A673 (cell line): ENCODE results near the gene ALDH8A1.

Source experiments
- EZH2 ChIP-seq: fragments of 200-600 bp; sonication (generic); IDR thresholded peaks from 2 replicates; pipeline ENCODE4 v1.6.1; 2017; ENCODE audit warnings: borderline replicate concordance, low read depth, mild to moderate bottlenecking, mixed read lengths, antibody characterized with exemption, low read length; ENCODE audit not compliant: poor library complexity, severe bottlenecking
- TF ChIP-seq, protein P1 (sequence below): fragments of 300-800, 200-600 bp; sonication (generic); conservative IDR thresholded peaks from 2 replicates; pipeline ENCODE4 v1.5.1; 2017; ENCODE audit warnings: low read depth, mild to moderate bottlenecking, antibody characterized with exemption, low read length, moderate library complexity, mixed read lengths

DNA sequence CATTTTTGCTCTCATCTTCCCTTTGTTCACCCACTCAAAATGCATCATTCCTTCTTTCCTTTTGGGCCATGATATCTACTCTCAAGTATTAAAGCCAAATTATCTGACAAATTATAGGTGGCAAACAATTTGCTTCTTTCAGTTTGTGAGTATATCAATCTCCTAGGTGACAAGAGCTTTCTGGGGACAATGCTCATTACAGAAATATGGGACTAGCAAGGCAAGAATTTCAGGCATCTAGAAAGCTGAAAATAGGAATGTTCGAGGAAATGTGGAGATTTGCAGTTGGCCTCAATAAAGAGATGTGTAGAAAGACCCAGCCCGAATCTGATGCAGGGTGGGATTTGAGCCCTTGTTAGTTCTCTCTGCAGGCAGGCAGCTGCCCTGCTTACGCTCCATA, 71.8 kb downstream of the ALDH8A1 start:
- TF ChIP-seq EZH2, result no peak
- TF ChIP-seq, protein P1, sequence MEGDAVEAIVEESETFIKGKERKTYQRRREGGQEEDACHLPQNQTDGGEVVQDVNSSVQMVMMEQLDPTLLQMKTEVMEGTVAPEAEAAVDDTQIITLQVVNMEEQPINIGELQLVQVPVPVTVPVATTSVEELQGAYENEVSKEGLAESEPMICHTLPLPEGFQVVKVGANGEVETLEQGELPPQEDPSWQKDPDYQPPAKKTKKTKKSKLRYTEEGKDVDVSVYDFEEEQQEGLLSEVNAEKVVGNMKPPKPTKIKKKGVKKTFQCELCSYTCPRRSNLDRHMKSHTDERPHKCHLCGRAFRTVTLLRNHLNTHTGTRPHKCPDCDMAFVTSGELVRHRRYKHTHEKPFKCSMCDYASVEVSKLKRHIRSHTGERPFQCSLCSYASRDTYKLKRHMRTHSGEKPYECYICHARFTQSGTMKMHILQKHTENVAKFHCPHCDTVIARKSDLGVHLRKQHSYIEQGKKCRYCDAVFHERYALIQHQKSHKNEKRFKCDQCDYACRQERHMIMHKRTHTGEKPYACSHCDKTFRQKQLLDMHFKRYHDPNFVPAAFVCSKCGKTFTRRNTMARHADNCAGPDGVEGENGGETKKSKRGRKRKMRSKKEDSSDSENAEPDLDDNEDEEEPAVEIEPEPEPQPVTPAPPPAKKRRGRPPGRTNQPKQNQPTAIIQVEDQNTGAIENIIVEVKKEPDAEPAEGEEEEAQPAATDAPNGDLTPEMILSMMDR, result no peak
